Aorta (tissue), 5 donors: ENCODE results near the gene TMC2. TPM values are rescaled to one million over a fixed set of nuclear protein-coding genes. Genes with fewer than 3 reads are reported as not detected.

ENCODE experiments used
- ATAC-seq: fragments of 200-7000 bp; cut with Tn5 transposase; one replicate; pipeline ENCODE4 v1.9.1; 2022; ENCODE audit warnings: moderate library complexity; ENCODE audit not compliant: low FRiP score
- DNase-seq, 2 donors: peaks; one replicate each; pipeline ENCODE4 v3.0.0-alpha.2; 2020
- H3K27ac ChIP-seq, 2 donors: one replicate each; pipeline ENCODE4 v1.5.1; 2013; ENCODE audit warnings: low read length in 2 of 2, mild to moderate bottlenecking in 2 of 2, moderate library complexity in 2 of 2, control low read depth in 1 of 2, inconsistent platforms in 1 of 2, low read depth in 1 of 2
- H3K27me3 ChIP-seq, 2 donors: one replicate each; pipeline ENCODE4 v1.6.1; 2013; ENCODE audit warnings: control low read depth in 1 of 2, low read length in 1 of 2, mild to moderate bottlenecking in 1 of 2, moderate library complexity in 1 of 2; ENCODE audit not compliant: insufficient read depth in 2 of 2, control insufficient read depth in 1 of 2
- H3K36me3 ChIP-seq, 2 donors: one replicate each; pipeline ENCODE4 v1.6.1; 2013; ENCODE audit warnings: control low read depth in 1 of 2, low read length in 1 of 2, mild to moderate bottlenecking in 1 of 2; ENCODE audit not compliant: insufficient read depth in 2 of 2, control insufficient read depth in 1 of 2
- H3K4me1 ChIP-seq, 2 donors: one replicate each; pipeline ENCODE4 v1.6.1; 2013; ENCODE audit warnings: low read length in 2 of 2, control low read depth in 1 of 2, mild to moderate bottlenecking in 1 of 2, moderate library complexity in 1 of 2; ENCODE audit not compliant: insufficient read depth in 2 of 2, control insufficient read depth in 1 of 2
- H3K4me3 ChIP-seq, 2 donors: one replicate each; pipeline ENCODE4 v1.5.1; 2013; ENCODE audit warnings: low read length in 2 of 2, control low read depth in 1 of 2, mild to moderate bottlenecking in 1 of 2
- H3K9me3 ChIP-seq: one replicate; pipeline ENCODE4 v1.6.1; 2013; ENCODE audit warnings: mild to moderate bottlenecking, low read length; ENCODE audit not compliant: control insufficient read depth
- WGBS, 2 donors: extraction: QIAGEN DNeasy Blood & Tissue Kit; methylation state at CpG; one replicate each; pipeline ENCODE4 v1.1.7; 2013; 5-methylcytosine and 5-hydroxymethylcytosine counted together
- intact Hi-C, 2 donors: fragments of 100-400 bp; cut with DNase I; formaldehyde crosslinking; loops; one replicate each; pipeline versions ENCODE4 v1.14.2 to v1.15.0; 2022
- polyA plus RNA-seq, 2 donors: library from polyadenylated mRNA; stranded (reverse); fragments of 200-250 nt; gene quantifications; one replicate each; pipeline ENCODE4 v1.2.3, GENCODE V29; 2013
- total RNA-seq, 2 donors: library from RNA; stranded (reverse); fragmentation: NEBNext Ultra II Directional; extraction: Animal tissue kit (Norgen Biotek cat#: 25700); gene quantifications; one replicate each; pipeline ENCODE4 v1.2.1, GENCODE V29; 2021
- donor health status: healthy with polysubstance abuse.
- donor health status: Bipolar disorder and iron deficiency.
- donor health status: DM: no; HTN: no; CAD: no.
- donor health status: DM: no; HTN: no; CAD: no.
- donor health status: DM: yes; HTN: yes; CAD: no.

TMC2 gene
- total and polyA plus RNA-seq, 4 donors = 0.10 to 0.15 TPM; not detected in 2

GRCh38 chr20:2654831-2655230 lies 118.5 kb downstream of the TMC2 start:
- Histone ChIP-seq H3K27me3 (peaks cover 0 to 2% of the 10 kb centered on the region in 2 donors), H3K9me3 (no peaks in the 10 kb centered on the region), H3K4me3 (no peak overlapping the region), H3K27ac (no peak overlapping the region), H3K36me3 (peaks cover 0 to 15% of the 10 kb centered on the region in 2 donors), H3K4me1 (no peaks in the 10 kb centered on the region)
- ATAC-seq = no peak
- intact Hi-C loops = loop anchor here (5.0 to 10.0 kb wide), 3 partner anchors 128 to 1330 kb away; partner anchors contain the start of genes SDCBP2 (in 1 of the 2) and SNRPB (in 1 of the 2)
- no peak for DNase-seq
- WGBS, 2 donors = 89 to 94% methylated on average over 3 of the region's 3 CpGs

- DNase-seq = no peak
- 91 to 92% methylated on average over 17 of the region's 17 CpGs for WGBS, 2 donors
- intact Hi-C loops = loop anchor here (10.0 kb wide), 2 partner anchors 181 to 1331 kb away; partner anchors contain the start of genes SDCBP2 (in 1 of the 2) and SNRPB (in 1 of the 2)
- Histone ChIP-seq H3K4me1 (no peaks in the 10 kb centered on the region), H3K27me3 (peaks cover 0 to 2% of the 10 kb centered on the region in 2 donors), H3K9me3 (no peaks in the 10 kb centered on the region), H3K27ac (no peak overlapping the region), H3K36me3 (peaks cover 0 to 18% of the 10 kb centered on the region in 2 donors), H3K4me3 (no peak overlapping the region)
- ATAC-seq = no peak
Measured at GRCh38 chr20:2655331-2656116, 119.2 kb downstream of the TMC2 start.

DNA sequence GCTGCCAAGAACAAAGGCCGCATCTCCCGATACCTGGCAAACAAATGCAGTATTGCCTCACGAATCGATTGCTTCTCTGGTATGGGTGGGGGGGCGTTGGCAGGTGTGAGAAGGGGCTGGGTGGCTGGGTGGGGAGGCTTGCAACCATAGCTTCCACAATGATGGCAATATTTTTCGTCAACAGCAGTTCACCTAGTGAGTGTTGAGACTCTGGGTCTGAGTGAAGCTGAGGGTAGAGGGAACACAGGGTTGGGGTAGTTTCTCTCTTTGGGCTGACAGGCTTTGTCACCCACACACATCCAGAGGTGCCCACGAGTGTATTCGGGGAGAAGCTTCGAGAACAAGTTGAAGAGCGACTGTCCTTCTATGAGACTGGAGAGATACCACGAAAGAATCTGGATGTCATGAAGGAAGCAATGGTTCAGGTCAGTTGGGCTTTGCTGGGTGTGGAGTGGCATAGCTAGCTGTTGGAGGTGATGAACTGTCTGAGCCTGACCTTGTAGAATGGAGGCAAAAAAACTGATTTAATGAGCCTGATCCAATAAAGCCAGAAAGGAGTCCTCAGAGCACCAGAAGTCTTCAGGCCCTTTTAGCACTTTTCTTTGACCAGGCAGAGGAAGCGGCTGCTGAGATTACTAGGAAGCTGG lies 120.2 kb downstream of the TMC2 start:
- Histone ChIP-seq H3K36me3 (peaks cover 0 to 20% of the 10 kb centered on the region in 2 donors), H3K4me3 (no peak overlapping the region), H3K9me3 (no peaks in the 10 kb centered on the region), H3K4me1 (no peaks in the 10 kb centered on the region), H3K27ac (no peak overlapping the region), H3K27me3 (peaks cover 0 to 2% of the 10 kb centered on the region in 2 donors)
- DNase-seq = no peak
- WGBS, 2 donors = 88 to 91% methylated on average over 12 of the region's 12 CpGs
- no peak for ATAC-seq
- intact Hi-C loops = loop anchor here (10.0 kb wide), 2 partner anchors 182 to 1332 kb away; partner anchors contain the start of genes SDCBP2 (in 1 of the 2) and SNRPB (in 1 of the 2)

- ATAC-seq (no peak), DNase-seq (no peak)
- Histone ChIP-seq H3K4me1 (no peaks in the 10 kb centered on the region), H3K4me3 (no peak overlapping the region), H3K27ac (no peak overlapping the region), H3K9me3 (no peaks in the 10 kb centered on the region), H3K36me3 (peaks cover 0 to 20% of the 10 kb centered on the region in 2 donors), H3K27me3 (peaks cover 0 to 2% of the 10 kb centered on the region in 2 donors)
- intact Hi-C loops = loop anchor here (10.0 kb wide), 2 partner anchors 182 to 1332 kb away; partner anchors contain the start of genes SDCBP2 (in 1 of the 2) and SNRPB (in 1 of the 2)
- 59 to 65% methylated on average over 5 of the region's 5 CpGs for WGBS, 2 donors
Measured at GRCh38 chr20:2657241-2657640, 120.9 kb downstream of the TMC2 start.

DNA sequence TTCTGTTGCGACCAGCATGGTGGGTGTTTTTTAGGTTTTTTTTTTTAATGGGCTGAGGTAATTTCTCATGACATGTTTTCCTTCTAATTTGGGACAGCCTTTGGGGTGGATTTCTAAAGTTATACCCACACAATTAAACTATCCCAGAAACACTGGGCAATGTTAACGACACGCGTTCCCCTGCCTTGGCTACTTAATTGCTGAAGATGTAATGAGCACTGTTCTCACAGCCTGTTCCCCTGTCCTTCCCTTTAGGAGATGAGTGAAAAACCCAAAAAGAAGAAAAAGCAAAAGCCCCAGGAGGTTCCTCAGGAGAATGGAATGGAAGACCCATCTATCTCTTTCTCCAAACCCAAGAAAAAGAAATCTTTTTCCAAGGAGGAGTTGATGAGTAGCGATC lies 121.3 kb downstream of the TMC2 start:
- intact Hi-C loops = loop anchor here (10.0 kb wide), 2 partner anchors 183 to 1333 kb away; partner anchors contain the start of genes SDCBP2 (in 1 of the 2) and SNRPB (in 1 of the 2)
- whole genome bisulfite sequencing, 2 donors = 74% methylated on average over 5 of the region's 5 CpGs

DNA sequence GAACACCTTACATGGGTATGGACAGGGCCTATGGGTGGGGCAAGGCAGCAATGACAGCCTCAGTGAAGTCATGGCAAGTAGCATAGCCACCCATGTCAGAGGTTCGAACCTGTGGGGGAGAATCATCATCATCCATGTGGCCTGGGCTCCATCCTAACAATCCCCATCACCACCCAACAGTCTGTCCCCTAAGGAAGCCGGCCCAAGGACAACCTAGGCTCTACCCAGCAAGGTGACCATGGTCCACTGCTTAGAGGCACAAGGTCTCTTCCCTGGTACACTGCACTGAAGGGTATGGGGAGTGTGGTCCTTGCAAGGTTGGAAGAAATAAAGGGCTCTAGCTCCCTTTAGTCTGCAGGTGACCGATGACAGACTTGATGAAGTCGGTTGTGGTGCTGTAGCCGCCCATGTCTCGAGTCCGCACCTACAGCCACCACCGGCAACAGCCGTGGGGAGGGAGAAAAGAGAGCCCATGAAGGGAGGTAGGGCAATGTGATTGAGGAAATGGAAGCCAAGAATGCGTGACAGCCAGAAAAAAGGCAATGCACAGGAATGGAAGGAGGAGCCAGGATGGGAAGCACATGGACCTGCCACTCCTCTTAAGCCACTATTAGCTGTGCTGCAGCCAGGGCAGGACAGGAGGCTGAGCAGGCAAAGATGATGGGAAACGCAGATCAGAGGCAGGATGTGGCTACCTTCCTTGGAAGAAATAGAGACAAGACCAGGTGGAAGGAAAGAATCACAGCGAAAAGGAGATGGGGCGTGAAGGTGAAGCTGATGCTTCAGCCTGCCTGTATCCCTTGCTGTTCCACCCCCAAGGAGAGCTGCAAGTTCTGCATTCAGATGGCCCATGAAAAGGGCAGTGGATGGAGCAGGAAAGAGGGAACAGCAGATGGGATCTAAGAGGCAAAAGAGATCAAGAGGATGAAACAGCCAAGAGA lies 122.3 kb downstream of the TMC2 start:
- WGBS, 2 donors = 71 to 74% methylated on average over 13 of the region's 13 CpGs
- H3K27me3 ChIP-seq = no peaks in the 10 kb centered on the region
- no peak overlapping the region for H3K27ac ChIP-seq
- no peaks in the 10 kb centered on the region for H3K4me1 ChIP-seq
- H3K36me3 ChIP-seq = peaks cover 0 to 20% of the 10 kb centered on the region in 2 donors
- DNase-seq = no peak
- H3K4me3 ChIP-seq = no peak overlapping the region
- H3K9me3 ChIP-seq = no peaks in the 10 kb centered on the region
- ATAC-seq = no peak
- intact Hi-C loops = loop anchor here (10.0 kb wide), 2 partner anchors 184 to 1334 kb away; partner anchors contain the start of genes SDCBP2 (in 1 of the 2) and SNRPB (in 1 of the 2)

More for the DNA sequence above, 121.3 kb downstream of the TMC2 start:
- Histone ChIP-seq H3K9me3 (no peaks in the 10 kb centered on the region), H3K36me3 (peaks cover 0 to 20% of the 10 kb centered on the region in 2 donors), H3K27ac (no peak overlapping the region), H3K4me3 (no peak overlapping the region), H3K27me3 (no peaks in the 10 kb centered on the region), H3K4me1 (no peaks in the 10 kb centered on the region)
- no peak for ATAC-seq
- no peak for DNase-seq

DNA sequence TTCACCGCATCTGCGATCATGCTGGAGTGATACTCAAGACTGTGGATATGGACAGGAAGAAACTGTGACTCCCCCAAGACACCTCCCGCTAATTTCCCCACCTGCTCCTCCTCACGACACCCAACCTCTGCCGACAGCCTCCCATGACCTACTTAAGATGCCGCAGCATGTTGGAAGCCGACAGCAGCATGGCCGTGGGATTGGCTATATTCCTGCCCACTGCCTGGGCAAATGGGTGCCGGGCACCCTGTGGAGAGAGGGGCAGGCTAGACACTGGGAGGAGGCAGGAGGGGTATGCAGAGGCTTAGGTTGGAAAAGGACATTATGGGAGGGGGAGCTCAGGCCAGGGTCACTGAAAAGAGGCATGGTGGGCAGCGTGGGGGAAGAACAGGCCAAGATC lies 123.2 kb downstream of the TMC2 start:
- WGBS, 2 donors = 87 to 88% methylated on average over 10 of the region's 10 CpGs
- ATAC-seq (no peak), DNase-seq (no peak)
- H3K27me3 ChIP-seq = no peaks in the 10 kb centered on the region
- intact Hi-C loops = loop anchor here (10.0 kb wide), 2 partner anchors 185 to 1335 kb away; partner anchors contain the start of genes SDCBP2 (in 1 of the 2) and SNRPB (in 1 of the 2)
- H3K9me3 ChIP-seq = no peaks in the 10 kb centered on the region
- no peaks in the 10 kb centered on the region for H3K4me1 ChIP-seq
- no peak overlapping the region for H3K4me3 ChIP-seq
- H3K27ac ChIP-seq = no peak overlapping the region
- H3K36me3 ChIP-seq = peaks cover 0 to 20% of the 10 kb centered on the region in 2 donors
